IMR-90 (cell line): Measurements from ENCODE around the gene PTGDS. TPM values are rescaled to one million over a fixed set of nuclear protein-coding genes. Genes with fewer than 3 reads are reported as not detected.

ENCODE experiments used
- ATAC-seq: fragments of 200-7000 bp; cut with Tn5 transposase; 2 replicates; pipeline ENCODE4 v1.9.1; 2020; ENCODE audit warnings: low read depth, mild to moderate bottlenecking, moderate library complexity
- BruUV-seq: library from RNA; stranded (reverse); fragments of 400-500 nt; replicated peaks from 2 replicates; lab custom pipeline; 2021; lab: Mats Ljungman, UMichigan
- CTCF ChIA-PET: fragments of 300-600 bp; formaldehyde crosslinking; extraction: SDS; loops from one replicate; lab custom pipeline; 2021; ENCODE audit warnings: antibody characterized with exemption; lab: Yijun Ruan, JAX
- POLR2A ChIA-PET: fragments of 300-600 bp; sonication (Branson Sonifier 250); formaldehyde crosslinking; loops from one replicate; lab custom pipeline; 2022; ENCODE audit warnings: antibody characterized with exemption; ENCODE audit not compliant: unreplicated experiment; lab: Charles Lee
- DNase-seq: peaks from one replicate; pipeline ENCODE4 v3.0.0; 2013
- H2AFZ ChIP-seq: replicated peaks from 2 replicates; pipeline ENCODE3; 2013; ENCODE audit warnings: low read length, mild to moderate bottlenecking; ENCODE audit not compliant: poor library complexity
- H2AK5ac ChIP-seq: 2 replicates; pipeline ENCODE4 v1.6.1; 2013; ENCODE audit warnings: low read depth, low read length, inconsistent platforms
- H2AK9ac ChIP-seq: replicated peaks from 2 replicates; pipeline ENCODE3; 2013; ENCODE audit warnings: mild to moderate bottlenecking, low read depth, low read length, moderate library complexity; ENCODE audit not compliant: poor library complexity
- H2BK120ac ChIP-seq: 2 replicates; pipeline ENCODE4 v1.6.1; 2013; ENCODE audit warnings: low read depth, low read length, inconsistent platforms
- H2BK15ac ChIP-seq: 3 replicates; pipeline ENCODE4 v1.6.1; 2013; ENCODE audit warnings: low read depth, low read length, inconsistent platforms
- H2BK20ac ChIP-seq: 2 replicates; pipeline ENCODE4 v1.6.1; 2013; ENCODE audit warnings: low read depth, mild to moderate bottlenecking, inconsistent platforms, low read length, moderate library complexity
- H2BK5ac ChIP-seq: 2 replicates; pipeline ENCODE4 v1.6.1; 2013; ENCODE audit warnings: mild to moderate bottlenecking, low read depth, low read length, inconsistent platforms; ENCODE audit not compliant: poor library complexity, severe bottlenecking
- H3K14ac ChIP-seq: replicated peaks from 2 replicates; pipeline ENCODE4 v1.6.1; 2013; ENCODE audit warnings: low read depth, low read length, inconsistent platforms
- H3K18ac ChIP-seq: 2 replicates; pipeline ENCODE4 v1.6.1; 2013; ENCODE audit warnings: low read depth, low read length, control low read depth
- H3K23ac ChIP-seq: 2 replicates; pipeline ENCODE4 v1.6.1; 2013; ENCODE audit warnings: low read depth, low read length, inconsistent platforms
- H3K27ac ChIP-seq: 2 replicates; pipeline ENCODE4 v1.5.1; 2013; ENCODE audit warnings: mild to moderate bottlenecking, control low read depth, low read length; ENCODE audit not compliant: insufficient read depth
- H3K27me3 ChIP-seq: 2 replicates; pipeline ENCODE4 v1.6.1; 2013; ENCODE audit warnings: low read length; ENCODE audit not compliant: control insufficient read depth, insufficient read depth
- H3K36me3 ChIP-seq: 2 replicates; pipeline ENCODE4 v1.6.1; 2013; ENCODE audit warnings: low read length, mixed read lengths; ENCODE audit not compliant: control insufficient read depth, insufficient read depth
- H3K4ac ChIP-seq: 2 replicates; pipeline ENCODE4 v1.6.1; 2013; ENCODE audit warnings: low read depth, low read length, inconsistent platforms
- H3K4me1 ChIP-seq: 2 replicates; pipeline ENCODE4 v1.6.1; 2013; ENCODE audit warnings: low read length, mixed read lengths; ENCODE audit not compliant: control insufficient read depth, insufficient read depth
- H3K4me2 ChIP-seq: 2 replicates; pipeline ENCODE4 v1.6.1; 2013; ENCODE audit warnings: low read depth, mild to moderate bottlenecking, control low read depth, low read length, moderate library complexity
- H3K4me3 ChIP-seq: 2 replicates; pipeline ENCODE4 v1.5.1; 2013; ENCODE audit warnings: low read depth, mild to moderate bottlenecking, control low read depth, low read length, moderate library complexity; ENCODE audit not compliant: insufficient read depth
- H3K56ac ChIP-seq: 2 replicates; pipeline ENCODE4 v1.6.1; 2013; ENCODE audit warnings: low read length, inconsistent platforms; ENCODE audit not compliant: insufficient read depth; ENCODE audit errors: extremely low read depth
- H3K79me1 ChIP-seq, 2 experiments: 2 replicates each; pipeline ENCODE4 v1.6.1; 2013; ENCODE audit warnings: low read length in 2 of 2, inconsistent platforms in 1 of 2, low read depth in 1 of 2
- H3K9ac ChIP-seq: 2 replicates; pipeline ENCODE4 v1.6.1; 2013; ENCODE audit warnings: low read depth, low read length, control low read depth
- H3K9me1 ChIP-seq: 2 replicates; pipeline ENCODE4 v1.6.1; 2013; ENCODE audit warnings: low read length, inconsistent platforms; ENCODE audit not compliant: insufficient read depth
- H3K9me3 ChIP-seq: 2 replicates; pipeline ENCODE4 v1.6.1; 2013; ENCODE audit warnings: low read length; ENCODE audit not compliant: control insufficient read depth, insufficient read depth
- H4K20me1 ChIP-seq: 2 replicates; pipeline ENCODE4 v1.6.1; 2013; ENCODE audit warnings: low read length, inconsistent platforms; ENCODE audit not compliant: insufficient read depth
- H4K5ac ChIP-seq: 2 replicates; pipeline ENCODE4 v1.6.1; 2013; ENCODE audit warnings: mild to moderate bottlenecking, low read depth, low read length, control low read depth
- H4K8ac ChIP-seq, 2 experiments: 2 replicates each; pipeline ENCODE4 v1.6.1; 2013; ENCODE audit warnings: low read depth in 2 of 2, low read length in 2 of 2, control low read depth in 1 of 2, inconsistent platforms in 1 of 2
- H4K91ac ChIP-seq: 2 replicates; pipeline ENCODE4 v1.6.1; 2013; ENCODE audit warnings: low read depth, low read length, inconsistent platforms; ENCODE audit not compliant: insufficient read depth
- BHLHE40 ChIP-seq: fragments of 150-350 bp; IDR thresholded peaks from 2 replicates; pipeline ENCODE4 v1.6.1; 2016; ENCODE audit warnings: mild to moderate bottlenecking, low read depth, low read length
- CEBPB ChIP-seq: IDR thresholded peaks from 2 replicates; pipeline ENCODE4 v1.6.1; 2012; ENCODE audit warnings: low read depth, low read length, improper control_type of control experiment
- CHD1 ChIP-seq: IDR thresholded peaks from 2 replicates; pipeline ENCODE4 v1.6.1; 2012; ENCODE audit warnings: low read depth, low read length, improper control_type of control experiment
- ELK1 ChIP-seq: fragments of 150-350 bp; IDR thresholded peaks from 2 replicates; pipeline ENCODE4 v1.6.1; 2016; ENCODE audit warnings: low read depth, mild to moderate bottlenecking, low read length, moderate library complexity, borderline replicate concordance
- FOS ChIP-seq: fragments of 150-350 bp; IDR thresholded peaks from 2 replicates; pipeline ENCODE4 v1.6.1; 2016; ENCODE audit warnings: low read depth, low read length
- MAFK ChIP-seq: IDR thresholded peaks from 2 replicates; pipeline ENCODE4 v1.6.1; 2012; ENCODE audit warnings: low read depth, low read length, improper control_type of control experiment
- MAZ ChIP-seq: IDR thresholded peaks from 2 replicates; pipeline ENCODE4 v1.6.1; 2012; ENCODE audit warnings: low read depth, mild to moderate bottlenecking, low read length, improper control_type of control experiment, moderate library complexity, borderline replicate concordance
- MXI1 ChIP-seq: IDR thresholded peaks from 2 replicates; pipeline ENCODE4 v1.6.1; 2012; ENCODE audit warnings: low read depth, mild to moderate bottlenecking, low read length, moderate library complexity, borderline replicate concordance
- NFE2L2 ChIP-seq: fragments of 150-350 bp; IDR thresholded peaks from 2 replicates; pipeline ENCODE4 v1.6.1; 2016; ENCODE audit warnings: low read depth, mild to moderate bottlenecking, low read length
- POLR2A ChIP-seq: IDR thresholded peaks from 2 replicates; pipeline ENCODE4 v1.6.1; 2012; ENCODE audit warnings: mild to moderate bottlenecking, low read depth, low read length
- RAD21 ChIP-seq: IDR thresholded peaks from 2 replicates; pipeline ENCODE4 v1.6.1; 2012; ENCODE audit warnings: low read length, improper control_type of control experiment
- RCOR1 ChIP-seq: IDR thresholded peaks from 2 replicates; pipeline ENCODE4 v1.6.1; 2012; ENCODE audit warnings: mild to moderate bottlenecking, low read length, improper control_type of control experiment; ENCODE audit not compliant: insufficient replicate concordance
- RFX5 ChIP-seq: IDR thresholded peaks from 2 replicates; pipeline ENCODE4 v1.8.0; 2012; ENCODE audit warnings: low read depth, mild to moderate bottlenecking, low read length, moderate library complexity
- SMC3 ChIP-seq: fragments of 150-350 bp; IDR thresholded peaks from 2 replicates; pipeline ENCODE4 v1.6.1; 2016; ENCODE audit warnings: low read depth, mild to moderate bottlenecking, antibody characterized with exemption, low read length, moderate library complexity
- USF2 ChIP-seq: fragments of 150-350 bp; IDR thresholded peaks from 2 replicates; pipeline ENCODE4 v1.6.1; 2017; ENCODE audit warnings: mild to moderate bottlenecking, antibody characterized with exemption, low read length, low read depth
- WGBS, 2 experiments: methylation state at CpG; one replicate each; pipeline versions ENCODE4 v1.1.5 to v1.1.7; 2013; ENCODE audit warnings: missing lambda C conversion rate in 2 of 2; ENCODE audit not compliant: insufficient read length in 1 of 2; ENCODE audit errors: extremely low coverage in 2 of 2; 5-methylcytosine and 5-hydroxymethylcytosine counted together
- dilution Hi-C: fragments of 300-500 bp; cut with HindIII; formaldehyde crosslinking; loops from one replicate; pipeline ENCODE4 v1.14.3; 2018; ENCODE audit warnings: low sequenced_read_pairs; ENCODE audit not compliant: unreplicated experiment
- in situ Hi-C: fragments of 300-500 bp; cut with MboI; formaldehyde crosslinking; loops from 3 replicates; pipeline ENCODE4 v1.14.3; 2019; ENCODE audit warnings: low sequenced_read_pairs, inconsistent platforms, mixed read lengths
- intact Hi-C: fragments of 100-400 bp; cut with micrococcal nuclease; formaldehyde crosslinking; loops from 2 replicates; pipeline ENCODE4 v1.10.0; 2022
- polyA plus RNA-seq, 3 experiments: library from polyadenylated mRNA; depleted of rRNA; stranded (reverse); fragments of >200 nt; gene quantifications; 2 replicates each; pipeline ENCODE4 v1.2.3, GENCODE V29; 2012; ENCODE audit warnings: low replicate concordance in 1 of 3
- total RNA-seq: library from RNA; depleted of rRNA; stranded (reverse); fragments of >200 nt; gene quantifications from 2 replicates; pipeline ENCODE4 v1.2.3, GENCODE V29; 2012
- TF ChIP-seq, protein P1 (sequence below): conservative IDR thresholded peaks from 2 replicates; pipeline ENCODE4 v1.5.1; 2012; ENCODE audit warnings: mild to moderate bottlenecking, low read depth, low read length, improper control_type of control experiment

Gene PTGDS
- total and polyA plus RNA-seq, 2 of the 4 experiments (the other 2 are of a cell fraction): 1.2 TPM; not detected in 1

- no peaks in the 10 kb centered on the region for H3K36me3 ChIP-seq
- H3K56ac ChIP-seq: no peak overlapping the region
- H3K14ac ChIP-seq: no peak overlapping the region
- H3K79me1 ChIP-seq: no peaks in the 10 kb centered on the region
- intact Hi-C loops: no loop called here
- H2AK9ac ChIP-seq: no peak overlapping the region
- H4K20me1 ChIP-seq: no peaks in the 10 kb centered on the region
- no peak overlapping the region for H2AK5ac ChIP-seq
- H3K9ac ChIP-seq: no peak overlapping the region
- H3K4me2 ChIP-seq: no peak overlapping the region
- no peak overlapping the region for H4K8ac ChIP-seq
- ChIA-PET CTCF (no interaction called here), POLR2A (no interaction called here)
- no peak overlapping the region for H3K27ac ChIP-seq
- 58% methylated on average over 10 of the region's 19 CpGs; no CpG with 5 or more reads in 1 of the 2 experiments for WGBS, 2 experiments
- H3K9me1 ChIP-seq: no peaks in the 10 kb centered on the region
- H2BK120ac ChIP-seq: no peak overlapping the region
- no peak overlapping the region for H2AFZ ChIP-seq
- H3K4me3 ChIP-seq: no peak overlapping the region
- TF ChIP-seq RAD21: no peak
- no peak for TF ChIP-seq MXI1
- TF ChIP-seq SMC3: no peak
- TF ChIP-seq, protein P1, sequence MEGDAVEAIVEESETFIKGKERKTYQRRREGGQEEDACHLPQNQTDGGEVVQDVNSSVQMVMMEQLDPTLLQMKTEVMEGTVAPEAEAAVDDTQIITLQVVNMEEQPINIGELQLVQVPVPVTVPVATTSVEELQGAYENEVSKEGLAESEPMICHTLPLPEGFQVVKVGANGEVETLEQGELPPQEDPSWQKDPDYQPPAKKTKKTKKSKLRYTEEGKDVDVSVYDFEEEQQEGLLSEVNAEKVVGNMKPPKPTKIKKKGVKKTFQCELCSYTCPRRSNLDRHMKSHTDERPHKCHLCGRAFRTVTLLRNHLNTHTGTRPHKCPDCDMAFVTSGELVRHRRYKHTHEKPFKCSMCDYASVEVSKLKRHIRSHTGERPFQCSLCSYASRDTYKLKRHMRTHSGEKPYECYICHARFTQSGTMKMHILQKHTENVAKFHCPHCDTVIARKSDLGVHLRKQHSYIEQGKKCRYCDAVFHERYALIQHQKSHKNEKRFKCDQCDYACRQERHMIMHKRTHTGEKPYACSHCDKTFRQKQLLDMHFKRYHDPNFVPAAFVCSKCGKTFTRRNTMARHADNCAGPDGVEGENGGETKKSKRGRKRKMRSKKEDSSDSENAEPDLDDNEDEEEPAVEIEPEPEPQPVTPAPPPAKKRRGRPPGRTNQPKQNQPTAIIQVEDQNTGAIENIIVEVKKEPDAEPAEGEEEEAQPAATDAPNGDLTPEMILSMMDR: no peak
- TF ChIP-seq CEBPB: no peak
- TF ChIP-seq ELK1: no peak
- TF ChIP-seq USF2: no peak
- TF ChIP-seq RFX5: no peak
- TF ChIP-seq RCOR1: no peak
- TF ChIP-seq MAZ: no peak
- no peak for TF ChIP-seq POLR2A
- TF ChIP-seq FOS: no peak
- no peak for TF ChIP-seq BHLHE40
- TF ChIP-seq NFE2L2: no peak
- no peak for TF ChIP-seq MAFK
- TF ChIP-seq CHD1: no peak
- H3K9me3 ChIP-seq: peaks cover 3% of the 10 kb centered on the region
- dilution Hi-C loops: no loop called here
- H3K4ac ChIP-seq: no peak overlapping the region
- peaks cover 18% of the 10 kb centered on the region; the same call in 1 of the 2 replicates for H3K27me3 ChIP-seq
- H2BK20ac ChIP-seq: no peak overlapping the region
- DNase-seq (no peak), ATAC-seq (no peak)
- H4K91ac ChIP-seq: no peak overlapping the region
- H4K5ac ChIP-seq: no peak overlapping the region
- in situ Hi-C loops: no loop called here
- H2BK15ac ChIP-seq: no peak overlapping the region
- no peak overlapping the region for H2BK5ac ChIP-seq
- H3K23ac ChIP-seq: no peak overlapping the region
- H3K18ac ChIP-seq: no peak overlapping the region
- no peaks in the 10 kb centered on the region; the same call in 1 of the 2 replicates for H3K4me1 ChIP-seq
- no TSS peak for BruUV-seq
Observed at GRCh38 chr9:136953771-136954269, 23.5 kb upstream of the PTGDS start.
